H1 (cell line): ENCODE measurements around the gene SMYD5. TPM values are rescaled to one million over a fixed set of nuclear protein-coding genes. Genes with fewer than 3 reads are reported as not detected.

Experiments used
- CTCF ChIA-PET: fragments of 300-600 bp; sonication (Branson Sonifier 250); formaldehyde crosslinking; loops from one replicate; lab custom pipeline; 2021; ENCODE audit not compliant: partially characterized antibody; lab: Charles Lee
- POLR2A ChIA-PET: fragments of 300-600 bp; sonication (Branson Sonifier 250); formaldehyde crosslinking; loops from one replicate; lab custom pipeline; 2021; ENCODE audit warnings: inconsistent platforms; ENCODE audit not compliant: partially characterized antibody; lab: Charles Lee
- DNase-seq, 2 experiments: peaks; one replicate each; pipeline versions ENCODE4 v3.0.0 to v3.0.0-alpha.2; 2010 to 2022; ENCODE audit warnings: low spot score in 2 of 2, low read depth in 1 of 2, mixed read lengths in 1 of 2
- FAIRE-seq: peaks from 2 replicates; lab custom pipeline; 2011; peaks lifted over from hg19 to GRCh38; lab: Jason Lieb, UNC
- H2AFZ ChIP-seq: 2 replicates; pipeline ENCODE4 v1.8.1; 2012; ENCODE audit warnings: low read length, inconsistent platforms
- H2AK5ac ChIP-seq: 2 replicates; pipeline ENCODE4 v1.6.1; 2013; ENCODE audit warnings: low read depth, low read length
- H2BK120ac ChIP-seq: replicated peaks from 2 replicates; pipeline ENCODE3; 2013; ENCODE audit warnings: low read depth, low read length, inconsistent platforms
- H2BK12ac ChIP-seq: 2 replicates; pipeline ENCODE4 v1.6.1; 2013; ENCODE audit warnings: low read depth, low read length
- H2BK15ac ChIP-seq: 2 replicates; pipeline ENCODE4 v1.6.1; 2013; ENCODE audit warnings: low read length
- H2BK20ac ChIP-seq: 2 replicates; pipeline ENCODE4 v1.6.1; 2013; ENCODE audit warnings: low read length
- H2BK5ac ChIP-seq: 2 replicates; pipeline ENCODE4 v1.6.1; 2013; ENCODE audit warnings: low read depth, low read length
- H3K14ac ChIP-seq: 2 replicates; pipeline ENCODE4 v1.6.1; 2013; ENCODE audit warnings: inconsistent platforms; ENCODE audit not compliant: insufficient read length
- H3K18ac ChIP-seq: 2 replicates; pipeline ENCODE4 v1.6.1; 2013; ENCODE audit warnings: low read length; ENCODE audit errors: extremely low read depth
- H3K23ac ChIP-seq: 2 replicates; pipeline ENCODE4 v1.6.1; 2013; ENCODE audit warnings: inconsistent platforms; ENCODE audit not compliant: insufficient read length
- H3K23me2 ChIP-seq: 2 replicates; pipeline ENCODE4 v1.6.1; 2013; ENCODE audit warnings: low read depth, low read length
- H3K27ac ChIP-seq: 2 replicates; pipeline ENCODE4 v1.6.1; 2011; ENCODE audit warnings: low read depth, low read length, inconsistent platforms
- H3K27me3 ChIP-seq, 4 experiments: replicated peaks in 1 of 4; 1 replicate in 1 of 4; 2 replicates in 3 of 4; pipeline versions ENCODE4 v1.6.1 to v1.8.1; 2011 to 2013; ENCODE audit warnings: low read length in 3 of 4, mild to moderate bottlenecking in 3 of 4, inconsistent platforms in 2 of 4, mixed read lengths in 2 of 4, moderate library complexity in 1 of 4; ENCODE audit not compliant: control insufficient read depth in 3 of 4, insufficient read depth in 3 of 4; ENCODE audit errors: extremely low read depth in 1 of 4
- H3K36me3 ChIP-seq, 4 experiments: 2 replicates each; pipeline versions ENCODE4 v1.6.1 to v1.8.1; 2011 to 2013; ENCODE audit warnings: mild to moderate bottlenecking in 4 of 4, low read length in 3 of 4, moderate library complexity in 2 of 4, control low read depth in 1 of 4, inconsistent platforms in 1 of 4; ENCODE audit not compliant: insufficient read depth in 4 of 4, control insufficient read depth in 2 of 4
- H3K4ac ChIP-seq: replicated peaks from 2 replicates; pipeline ENCODE3; 2013; ENCODE audit warnings: low read length, low read depth, mixed read lengths, inconsistent platforms; ENCODE audit not compliant: insufficient read length
- H3K4me1 ChIP-seq, 4 experiments: replicated peaks in 1 of 4; 1 replicate in 1 of 4; 2 replicates in 3 of 4; pipeline versions ENCODE4 v1.6.1 to v1.8.1; 2011 to 2013; ENCODE audit warnings: low read length in 3 of 4, inconsistent platforms in 2 of 4, mixed read lengths in 1 of 4; ENCODE audit not compliant: insufficient read depth in 4 of 4, control insufficient read depth in 3 of 4
- H3K4me2 ChIP-seq, 2 experiments: 2 replicates each; pipeline versions ENCODE4 v1.6.1 to v1.8.1; 2011 to 2013; ENCODE audit warnings: low read depth in 2 of 2, low read length in 2 of 2, control low read depth in 1 of 2, inconsistent platforms in 1 of 2, mild to moderate bottlenecking in 1 of 2; ENCODE audit not compliant: insufficient read depth in 1 of 2
- H3K4me3 ChIP-seq, 4 experiments: fragments of 200-600, 300-600 bp in 1 of 4; sonication (generic), shearing (Covaris generic), sonication (Bioruptor Twin) in 1 of 4; 2 replicates each; pipeline versions ENCODE4 v1.5.1 to v1.8.1; 2011 to 2016; ENCODE audit warnings: low read length in 4 of 4, low read depth in 3 of 4, control low read depth in 2 of 4, inconsistent platforms in 2 of 4, mild to moderate bottlenecking in 2 of 4, mixed read lengths in 1 of 4, moderate library complexity in 1 of 4; ENCODE audit not compliant: insufficient read depth in 2 of 4; ENCODE audit errors: extremely low read depth in 1 of 4
- H3K56ac ChIP-seq: replicated peaks from 2 replicates; pipeline ENCODE3; 2013; ENCODE audit warnings: low read depth, mild to moderate bottlenecking, mixed read lengths, low read length, inconsistent platforms; ENCODE audit not compliant: insufficient read length
- H3K79me1 ChIP-seq: 2 replicates; pipeline ENCODE4 v1.6.1; 2013; ENCODE audit warnings: low read depth, low read length, control low read depth
- H3K79me2 ChIP-seq, 2 experiments: 2 replicates each; pipeline versions ENCODE4 v1.6.1 to v1.8.1; 2012 to 2013; ENCODE audit warnings: low read length in 2 of 2, mild to moderate bottlenecking in 2 of 2, inconsistent platforms in 1 of 2; ENCODE audit not compliant: insufficient read depth in 2 of 2, control insufficient read depth in 1 of 2
- H3K9ac ChIP-seq, 4 experiments: replicated peaks in 1 of 4; 1 replicate in 1 of 4; 2 replicates in 3 of 4; pipeline versions ENCODE4 v1.6.1 to v1.8.1; 2011 to 2013; ENCODE audit warnings: low read depth in 3 of 4, low read length in 3 of 4, control low read depth in 2 of 4, mild to moderate bottlenecking in 2 of 4, moderate library complexity in 2 of 4, inconsistent platforms in 1 of 4; ENCODE audit errors: extremely low read depth in 1 of 4
- H3K9me3 ChIP-seq, 2 experiments: 2 replicates each; pipeline versions ENCODE4 v1.6.1 to v1.8.1; 2012 to 2013; ENCODE audit warnings: mild to moderate bottlenecking in 2 of 2, moderate library complexity in 2 of 2, control low read depth in 1 of 2, inconsistent platforms in 1 of 2, low read depth in 1 of 2, low read length in 1 of 2, mixed read lengths in 1 of 2; ENCODE audit not compliant: insufficient read depth in 2 of 2
- H4K20me1 ChIP-seq, 2 experiments: replicated peaks in 1 of 2; 2 replicates each; pipeline versions ENCODE3 to v1.8.1; 2011 to 2013; ENCODE audit warnings: inconsistent platforms in 2 of 2, low read length in 2 of 2, mild to moderate bottlenecking in 1 of 2; ENCODE audit not compliant: insufficient read depth in 2 of 2, control insufficient read depth in 1 of 2
- H4K5ac ChIP-seq: 2 replicates; pipeline ENCODE4 v1.6.1; 2013; ENCODE audit warnings: low read length, low read depth, mixed read lengths, inconsistent platforms; ENCODE audit not compliant: insufficient read length
- H4K8ac ChIP-seq: 2 replicates; pipeline ENCODE4 v1.8.0; 2013; ENCODE audit warnings: mild to moderate bottlenecking, moderate library complexity, low read length, inconsistent platforms; ENCODE audit not compliant: insufficient read depth; ENCODE audit errors: extremely low read depth
- H4K91ac ChIP-seq: replicated peaks from 2 replicates; pipeline ENCODE3; 2013; ENCODE audit warnings: low read length, mixed read lengths, inconsistent platforms; ENCODE audit not compliant: insufficient read length
- BCL11A ChIP-seq, 2 experiments: IDR thresholded peaks; one replicate each; pipeline ENCODE4 v1.6.1; 2011; ENCODE audit warnings: low read depth in 2 of 2, low read length in 2 of 2, mild to moderate bottlenecking in 2 of 2
- BRCA1 ChIP-seq: IDR thresholded peaks from 2 replicates; pipeline ENCODE4 v1.6.1; 2012; ENCODE audit warnings: low read depth, low read length, improper control_type of control experiment
- PHF8 ChIP-seq: fragments of 200-600 bp; sonication (generic); conservative IDR thresholded peaks from 2 replicates; pipeline ENCODE4 v1.7.1; 2012; ENCODE audit warnings: low read depth, mild to moderate bottlenecking, inconsistent platforms, low read length, moderate library complexity
- POLR2A ChIP-seq, 2 experiments: IDR thresholded peaks; 1 replicate in 1 of 2; 2 replicates in 1 of 2; pipeline ENCODE4 v1.6.1; 2011; ENCODE audit warnings: low read depth in 2 of 2, low read length in 2 of 2, mild to moderate bottlenecking in 2 of 2; ENCODE audit errors: control extremely low read depth in 1 of 2
- SRF ChIP-seq: IDR thresholded peaks from 2 replicates; pipeline ENCODE4 v1.6.1; 2011; ENCODE audit warnings: mild to moderate bottlenecking, low read depth, low read length, moderate library complexity
- TAF7 ChIP-seq: optimal IDR thresholded peaks from 2 replicates; pipeline ENCODE3; 2011; ENCODE audit warnings: low read depth, mild to moderate bottlenecking, inconsistent platforms, low read length, moderate library complexity, borderline replicate concordance
- WGBS, 2 experiments: shearing (Covaris generic) in 1 of 2; methylation state at CpG; one replicate each; pipeline versions ENCODE4 v1.1.6 to v1.1.7; 2013 to 2015; ENCODE audit warnings: low lambda C conversion rate in 2 of 2, mixed read lengths in 2 of 2, inconsistent platforms in 1 of 2, low coverage in 1 of 2, missing lambda C conversion rate in 1 of 2; ENCODE audit not compliant: insufficient replicate concordance in 2 of 2, insufficient coverage in 1 of 2, insufficient read length in 1 of 2; ENCODE audit errors: extremely low coverage in 1 of 2, missing lambda C conversion rate in 1 of 2; 5-methylcytosine and 5-hydroxymethylcytosine counted together
- polyA plus RNA-seq, 7 experiments: library from polyadenylated mRNA; depleted of rRNA in 3 of 7; stranded (reverse) in 5 of 7; unstranded in 2 of 7; fragments of >200 nt in 5 of 7; fragments of 200-250 nt in 2 of 7; gene quantifications; 1 replicate in 5 of 7; 2 replicates in 1 of 7; 4 replicates in 1 of 7; pipeline versions ENCODE4 v1.2.1 to v1.2.3, GENCODE V29; 2011 to 2013; ENCODE audit warnings: missing spikeins in 2 of 7, mixed read lengths in 2 of 7
- total RNA-seq: library from RNA; stranded (reverse); fragmentation: NEBNext Ultra II Directional; extraction: Animal tissue kit (Norgen Biotek cat#: 25700); gene quantifications from 2 replicates; pipeline ENCODE4 v1.2.1, GENCODE V29; 2021

The SMYD5 gene
- total and polyA plus RNA-seq, 2 of the 8 experiments (the other 6 are each of a cell fraction or from before 2014, with no cell fraction given), result 35.2 to 56.7 TPM

- peaks cover 15% of the 10 kb centered on the region for H3K79me1 ChIP-seq
- peaks cover 2 to 3% (median 3%) of the 10 kb centered on the region in 4 experiments; a peak in 4 of 7 replicates for H3K4me1 ChIP-seq
- DNase-seq (no peak), FAIRE-seq (no peak)
- peaks cover 3 to 4% of the 10 kb centered on the region in 2 experiments for H4K20me1 ChIP-seq
- peak overlapping the region; percentile 73 to 78; a peak in 3 of 4 replicates for H3K4me2 ChIP-seq
- peaks cover 0 to 2% (median 0%) of the 10 kb centered on the region in 4 experiments; a peak in 1 of 8 replicates for H3K36me3 ChIP-seq
- H4K91ac ChIP-seq, result no peak overlapping the region
- H3K4ac ChIP-seq, result no peak overlapping the region
- H2BK20ac ChIP-seq, result no peak overlapping the region
- 80% methylated on average over 4 of the region's 4 CpGs; no CpG with 5 or more reads in 1 of the 2 experiments for WGBS, 2 experiments
- no peaks in the 10 kb centered on the region for H3K9me3 ChIP-seq
- no peak overlapping the region for H3K14ac ChIP-seq
- H3K56ac ChIP-seq, result no peak overlapping the region
- no peak overlapping the region for H3K18ac ChIP-seq
- no peak overlapping the region for H3K23ac ChIP-seq
- peaks cover 3% of the 10 kb centered on the region; the same call in 1 of the 2 replicates for H3K23me2 ChIP-seq
- H3K9ac ChIP-seq, result no peak overlapping the region
- ChIA-PET POLR2A (interaction anchor here (0.9 to 11.5 kb wide), 4 partner anchors 8 to 62 kb away, joined by 3 to 113 read pairs (median 9); partner anchors contain the start of genes CCT7 and PRADC1), CTCF (interaction anchor here (0.7 to 2.4 kb wide), 2 partner anchors 35 to 38 kb away, joined by 3 to 8 read pairs; no protein-coding TSS in a partner anchor)
- H2BK15ac ChIP-seq, result no peak overlapping the region
- H3K27me3 ChIP-seq, result peaks cover 0 to 3% (median 0%) of the 10 kb centered on the region in 4 experiments; a peak in 1 of 7 replicates
- H2AK5ac ChIP-seq, result no peak overlapping the region
- H2BK5ac ChIP-seq, result no peak overlapping the region
- H2BK120ac ChIP-seq, result no peak overlapping the region
- H3K79me2 ChIP-seq, result peaks cover 5 to 38% of the 10 kb centered on the region in 2 experiments
- no peak overlapping the region for H3K27ac ChIP-seq
- peak overlapping the region; percentile 81 to 91 (median 86); a peak in 7 of 8 replicates for H3K4me3 ChIP-seq
- H2BK12ac ChIP-seq, result no peak overlapping the region
- H4K8ac ChIP-seq, result no peak overlapping the region
- H2AFZ ChIP-seq, result no peak overlapping the region
- no peak overlapping the region for H4K5ac ChIP-seq
- no peak for TF ChIP-seq BCL11A (IDR thresholded peaks at IDR 0.05; ENCODE audit: low read depth in 2 of 2, low read length in 2 of 2)
- no peak for TF ChIP-seq PHF8
- TF ChIP-seq SRF, result no peak
- no peak for TF ChIP-seq BRCA1
- TF ChIP-seq TAF7, result no peak
- TF ChIP-seq POLR2A (IDR thresholded peaks at IDR 0.05; ENCODE audit: control extremely low read depth in 1 of 2, low read depth in 2 of 2, low read length in 2 of 2), result no peak
These were observed 1.2 kb downstream of the SMYD5 start for GRCh38 chr2:73215254-73215653.
